Right renal cortex interstitium (tissue), 3 donors: Measurements from ENCODE around the gene C3AR1. TPM values are rescaled to one million over a fixed set of nuclear protein-coding genes. Genes with fewer than 3 reads are reported as not detected.
"Not testable (repeated sequence)": the region's sequence is repeated elsewhere in the genome, so short reads cannot be mapped to it uniquely, and the experiment has no call there.

Experiments used
- DNase-seq, 3 donors: peaks; one replicate each; pipeline ENCODE4 v3.0.0-alpha.2; 2013; ENCODE audit warnings: low read depth in 3 of 3, low spot score in 2 of 3
- polyA plus RNA-seq, 3 donors: library from polyadenylated mRNA; unstranded; fragments of 120-200 nt; gene quantifications; one replicate each; pipeline ENCODE4 v1.2.1, GENCODE V29; 2013; ENCODE audit not compliant: insufficient read length in 3 of 3

The C3AR1 gene
- 1 to 10 TPM; 3.4 to 3.6 (median 3.5) TPM for polyA plus RNA-seq

GRCh38 chr12:8065991-8066594, at the start of gene C3AR1:
TSS of gene C3AR1 (minus strand) at chr12:8066359. CDS start at chr12:8060185, 6,174 bp downstream.
- DNase-seq, result no peak

GRCh38 chr12:8113117-8113516, 47.0 kb upstream of the C3AR1 start:
- not testable (repeated sequence) for DNase-seq

GRCh38 chr12:8108808-8109398, 42.7 kb upstream of the C3AR1 start:
- peak; percentile 45 to 68 (median 52) for DNase-seq

- DNase-seq, result no peak
Observed at GRCh38 chr12:8099235-8099634, 33.1 kb upstream of the C3AR1 start.

- no peak for DNase-seq
Observed at GRCh38 chr12:8096281-8096915, 30.2 kb upstream of the C3AR1 start.

GRCh38 chr12:8093291-8093690, 27.1 kb upstream of the C3AR1 start:
- no peak for DNase-seq

GRCh38 chr12:8089716-8090115, 23.6 kb upstream of the C3AR1 start:
- DNase-seq, result no peak

GRCh38 chr12:8089277-8089676, 23.1 kb upstream of the C3AR1 start:
- DNase-seq, result not testable (repeated sequence)

GRCh38 chr12:8088574-8088973, 22.4 kb upstream of the C3AR1 start:
- no peak for DNase-seq

GRCh38 chr12:8087666-8088065, 21.5 kb upstream of the C3AR1 start:
- no peak for DNase-seq

- not testable (repeated sequence) for DNase-seq
Observed at GRCh38 chr12:8084351-8084750, 18.2 kb upstream of the C3AR1 start.

GRCh38 chr12:8082808-8083100, 16.6 kb upstream of the C3AR1 start:
- no peak for DNase-seq

GRCh38 chr12:8081251-8081920, 15.2 kb upstream of the C3AR1 start:
- DNase-seq, result no peak

- no peak for DNase-seq
Observed at GRCh38 chr12:8080120-8080519, 14.0 kb upstream of the C3AR1 start.

- no peak for DNase-seq
Observed at GRCh38 chr12:8078916-8079315, 12.8 kb upstream of the C3AR1 start.

GRCh38 chr12:8078398-8078797, 12.2 kb upstream of the C3AR1 start:
- DNase-seq, result no peak

- DNase-seq, result no peak
Observed at GRCh38 chr12:8077207-8077606, 11.0 kb upstream of the C3AR1 start.

GRCh38 chr12:8076366-8076765, 10.2 kb upstream of the C3AR1 start:
- DNase-seq, result no peak

- DNase-seq, result no peak
Observed at GRCh38 chr12:8075935-8076334, 9.8 kb upstream of the C3AR1 start.

GRCh38 chr12:8071820-8072219, 5.7 kb upstream of the C3AR1 start:
- not testable (repeated sequence) for DNase-seq

- DNase-seq, result no peak
Observed at GRCh38 chr12:8069582-8069981, 3.4 kb upstream of the C3AR1 start.

GRCh38 chr12:8064131-8064530, 2.0 kb downstream of the C3AR1 start:
- DNase-seq, result no peak
